Measurements from ENCODE around the gene BTAF1.

- TF ChIP-seq CTCF (IDR thresholded peaks at IDR 0.05; ENCODE audit: borderline replicate concordance, extremely low read depth, low read length, poor library complexity, severe bottlenecking) (no peak), EZH2 (IDR thresholded peaks at IDR 0.05; ENCODE audit: borderline replicate concordance, low read depth, low read length, severe bottlenecking) (no peak)
These were observed 152.3 kb downstream of the BTAF1 start for GRCh38 chr10:92075829-92076228.
